Psoas muscle (tissue), 8 donors: ENCODE results near the gene NOC2L. TPM values are rescaled to one million over a fixed set of nuclear protein-coding genes. Genes with fewer than 3 reads are reported as not detected.

ENCODE experiments used
- ATAC-seq, 4 donors: fragments of 200-7000 bp; cut with Tn5 transposase; one replicate each; pipeline ENCODE4 v1.9.1; 2020; ENCODE audit warnings: moderate library complexity in 3 of 4, mild to moderate bottlenecking in 2 of 4
- DNase-seq, 2 donors: peaks; one replicate each; pipeline ENCODE4 v3.0.0-alpha.2; 2020
- H3K27ac ChIP-seq: fragments of 200-600 bp; one replicate; pipeline ENCODE4 v1.8.0; 2022
- H3K27me3 ChIP-seq, 3 donors: fragments of 200-600 bp in 1 of 3; one replicate each; pipeline versions ENCODE4 v1.6.1 to v1.8.0; 2013 to 2022; ENCODE audit warnings: low read length in 2 of 3, mild to moderate bottlenecking in 2 of 3, moderate library complexity in 1 of 3; ENCODE audit not compliant: insufficient read depth in 3 of 3
- H3K36me3 ChIP-seq, 2 donors: fragments of 200-600 bp in 1 of 2; one replicate each; pipeline versions ENCODE4 v1.6.1 to v1.8.0; 2013 to 2022; ENCODE audit warnings: low read depth in 1 of 2, mild to moderate bottlenecking in 1 of 2, moderate library complexity in 1 of 2; ENCODE audit not compliant: insufficient read depth in 1 of 2
- H3K4me1 ChIP-seq: fragments of 200-600 bp; one replicate; pipeline ENCODE4 v1.8.0; 2022
- H3K4me3 ChIP-seq: fragments of 200-600 bp; one replicate; pipeline ENCODE4 v1.8.0; 2022; ENCODE audit warnings: mild to moderate bottlenecking
- H3K9me3 ChIP-seq: fragments of 200-600 bp; one replicate; pipeline ENCODE4 v1.8.0; 2022
- WGBS, 3 donors: extraction: QIAGEN DNeasy Blood & Tissue Kit; methylation state at CpG; one replicate each; pipeline versions ENCODE4 v1.1.6 to v1.1.7; 2013; 5-methylcytosine and 5-hydroxymethylcytosine counted together
- intact Hi-C, 2 donors: fragments of 100-400 bp; cut with DNase I; formaldehyde crosslinking; loops; one replicate each; pipeline versions ENCODE4 v1.11.0 to v1.14.2; 2022
- polyA plus RNA-seq, 3 donors: library from polyadenylated mRNA; stranded (reverse); fragments of 200-250 nt; gene quantifications; one replicate each; pipeline ENCODE4 v1.2.3, GENCODE V29; 2013
- total RNA-seq, 4 donors: library from RNA; stranded (reverse); fragmentation: NEBNext Ultra II Directional in 2 of 4; extraction: Animal tissue kit (Norgen Biotek cat#: 25700) in 2 of 4; gene quantifications; one replicate each; pipeline versions ENCODE4 v1.2.1 to v1.2.4, GENCODE V29; 2021 to 2023
- TF ChIP-seq, protein P1 (sequence below): fragments of 200-600 bp; IDR thresholded peaks from one replicate; pipeline ENCODE4 v1.8.0; 2022; ENCODE audit warnings: antibody characterized with exemption
- donor health status: healthy with polysubstance abuse.
- donor health status: DM: no; HTN: no; CAD: no; lungs with moderate emphysema.
- donor health status: Bipolar disorder and iron deficiency.
- donor health status: healthy.
- donor health status: DM: yes; HTN: yes; CAD: no.
- donor health status: DM: no; HTN: no; CAD: no.
- donor health status: DM: no; HTN: no; CAD: no.
- donor health status: DM: yes; HTN: yes; CAD: no.

The NOC2L gene
- total and polyA plus RNA-seq, 7 donors = 61.4 to 106 (median 85.3) TPM

DNA sequence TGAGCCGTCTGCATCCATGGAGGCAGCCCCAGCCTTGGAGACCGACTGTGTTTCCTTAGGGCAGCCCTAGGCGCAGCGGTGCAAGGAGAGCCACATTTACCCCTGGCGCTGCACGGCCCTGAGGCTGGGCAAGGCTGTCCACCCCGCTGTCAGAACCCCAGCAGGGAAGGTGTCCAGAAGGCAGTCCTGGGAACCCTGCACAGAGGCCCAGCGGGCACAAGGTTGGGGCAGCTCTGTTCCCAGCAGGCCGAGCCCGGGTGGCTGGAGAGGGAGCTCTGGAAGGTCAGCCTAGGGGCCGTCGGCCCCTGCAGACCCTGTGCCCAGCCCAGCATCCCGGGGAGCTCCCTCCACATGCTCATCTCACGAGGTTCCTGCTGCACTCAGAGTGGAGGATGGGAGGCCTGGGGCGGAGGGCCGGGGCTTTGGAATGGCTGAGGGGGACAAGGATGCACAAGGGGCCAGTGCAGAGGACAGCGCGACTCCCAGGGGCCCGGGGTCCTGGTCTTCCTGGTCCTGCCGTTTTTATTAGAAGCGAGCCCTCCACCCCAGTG, 55.3 kb downstream of the NOC2L start:
- H3K4me3 ChIP-seq = peak overlapping the region; percentile 53
- intact Hi-C loops = loop anchor here in 1 of 2 donors (1.0 to 5.0 kb wide), 3 partner anchors 36 to 157 kb away; no protein-coding TSS in a partner anchor
- TF ChIP-seq, protein P1, sequence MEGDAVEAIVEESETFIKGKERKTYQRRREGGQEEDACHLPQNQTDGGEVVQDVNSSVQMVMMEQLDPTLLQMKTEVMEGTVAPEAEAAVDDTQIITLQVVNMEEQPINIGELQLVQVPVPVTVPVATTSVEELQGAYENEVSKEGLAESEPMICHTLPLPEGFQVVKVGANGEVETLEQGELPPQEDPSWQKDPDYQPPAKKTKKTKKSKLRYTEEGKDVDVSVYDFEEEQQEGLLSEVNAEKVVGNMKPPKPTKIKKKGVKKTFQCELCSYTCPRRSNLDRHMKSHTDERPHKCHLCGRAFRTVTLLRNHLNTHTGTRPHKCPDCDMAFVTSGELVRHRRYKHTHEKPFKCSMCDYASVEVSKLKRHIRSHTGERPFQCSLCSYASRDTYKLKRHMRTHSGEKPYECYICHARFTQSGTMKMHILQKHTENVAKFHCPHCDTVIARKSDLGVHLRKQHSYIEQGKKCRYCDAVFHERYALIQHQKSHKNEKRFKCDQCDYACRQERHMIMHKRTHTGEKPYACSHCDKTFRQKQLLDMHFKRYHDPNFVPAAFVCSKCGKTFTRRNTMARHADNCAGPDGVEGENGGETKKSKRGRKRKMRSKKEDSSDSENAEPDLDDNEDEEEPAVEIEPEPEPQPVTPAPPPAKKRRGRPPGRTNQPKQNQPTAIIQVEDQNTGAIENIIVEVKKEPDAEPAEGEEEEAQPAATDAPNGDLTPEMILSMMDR = no peak
- no peaks in the 10 kb centered on the region for H3K9me3 ChIP-seq
- ATAC-seq = peak in 2 of 4 donors; percentile 3 to 9
- peaks cover 5% of the 10 kb centered on the region for H3K4me1 ChIP-seq
- H3K27me3 ChIP-seq = peaks cover 0 to 46% (median 18%) of the 10 kb centered on the region in 3 donors
- WGBS, 3 donors = 65 to 85% (median 82%) methylated on average over 20 to 21 of the region's 21 CpGs
- H3K27ac ChIP-seq = no peak overlapping the region
- peak; percentile 24 to 56 for DNase-seq
- no peaks in the 10 kb centered on the region for H3K36me3 ChIP-seq

DNA sequence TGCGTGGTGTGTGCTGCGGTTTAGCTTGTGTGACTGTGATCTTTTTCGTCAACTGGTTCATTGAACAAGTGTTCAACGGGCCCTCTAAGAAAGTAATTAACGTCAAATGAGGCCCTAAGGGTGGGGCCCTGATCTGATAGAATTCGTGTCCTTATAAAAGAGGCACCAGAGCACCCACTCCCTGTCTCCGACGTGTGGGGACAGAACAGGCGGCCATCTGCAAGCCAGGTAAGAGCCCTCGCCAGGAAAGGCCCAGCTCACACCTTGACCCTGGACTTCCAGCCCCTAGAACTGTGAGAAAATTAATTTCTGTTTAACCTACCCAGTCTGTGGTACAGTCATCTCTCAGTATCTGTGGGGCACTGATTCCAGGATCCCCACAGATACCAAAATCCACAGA, 55.8 kb downstream of the NOC2L start:
- 92 to 97% (median 93%) methylated on average over 10 of the region's 10 CpGs for WGBS, 3 donors
- Histone ChIP-seq H3K9me3 (no peaks in the 10 kb centered on the region), H3K4me1 (peaks cover 5% of the 10 kb centered on the region), H3K27me3 (peaks cover 0 to 51% (median 18%) of the 10 kb centered on the region in 3 donors), H3K36me3 (no peaks in the 10 kb centered on the region), H3K27ac (no peak overlapping the region), H3K4me3 (no peak overlapping the region)
- intact Hi-C loops = loop anchor here in 1 of 2 donors (5.0 kb wide), 1 partner anchor 74 kb away; no protein-coding TSS in a partner anchor
- TF ChIP-seq, protein P1 = no peak
- no peak for ATAC-seq
- DNase-seq = no peak

DNA sequence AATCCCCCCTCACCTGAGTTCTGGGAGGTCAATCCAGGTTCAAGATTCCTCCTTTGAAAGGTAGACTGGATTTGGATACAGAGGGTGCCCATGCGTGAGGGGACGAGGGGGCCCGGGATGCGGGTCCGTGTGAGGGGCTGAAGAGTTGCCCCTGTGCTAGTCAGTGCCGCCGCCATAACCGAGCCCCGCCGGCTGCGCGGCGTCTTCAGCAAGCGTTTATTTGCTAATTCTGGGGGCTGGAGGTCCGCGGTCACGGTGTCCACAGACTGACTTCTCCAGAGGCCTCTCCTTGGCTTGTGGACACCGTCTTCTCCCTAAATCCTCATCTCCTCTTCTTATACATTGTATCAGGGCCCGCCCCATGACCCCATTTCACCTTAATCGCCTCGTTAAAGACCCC, 56.3 kb downstream of the NOC2L start:
- intact Hi-C loops = loop anchor here in 1 of 2 donors (5.0 kb wide), 1 partner anchor 74 kb away; no protein-coding TSS in a partner anchor
- TF ChIP-seq, protein P1 = no peak
- Histone ChIP-seq H3K9me3 (no peaks in the 10 kb centered on the region), H3K27me3 (peaks cover 0 to 51% (median 18%) of the 10 kb centered on the region in 3 donors), H3K4me1 (peaks cover 5% of the 10 kb centered on the region), H3K4me3 (no peak overlapping the region), H3K36me3 (no peaks in the 10 kb centered on the region), H3K27ac (no peak overlapping the region)
- 92 to 95% (median 93%) methylated on average over 21 of the region's 21 CpGs for WGBS, 3 donors
- DNase-seq (peak in 1 of 2 donors; percentile 10), ATAC-seq (no peak)

DNA sequence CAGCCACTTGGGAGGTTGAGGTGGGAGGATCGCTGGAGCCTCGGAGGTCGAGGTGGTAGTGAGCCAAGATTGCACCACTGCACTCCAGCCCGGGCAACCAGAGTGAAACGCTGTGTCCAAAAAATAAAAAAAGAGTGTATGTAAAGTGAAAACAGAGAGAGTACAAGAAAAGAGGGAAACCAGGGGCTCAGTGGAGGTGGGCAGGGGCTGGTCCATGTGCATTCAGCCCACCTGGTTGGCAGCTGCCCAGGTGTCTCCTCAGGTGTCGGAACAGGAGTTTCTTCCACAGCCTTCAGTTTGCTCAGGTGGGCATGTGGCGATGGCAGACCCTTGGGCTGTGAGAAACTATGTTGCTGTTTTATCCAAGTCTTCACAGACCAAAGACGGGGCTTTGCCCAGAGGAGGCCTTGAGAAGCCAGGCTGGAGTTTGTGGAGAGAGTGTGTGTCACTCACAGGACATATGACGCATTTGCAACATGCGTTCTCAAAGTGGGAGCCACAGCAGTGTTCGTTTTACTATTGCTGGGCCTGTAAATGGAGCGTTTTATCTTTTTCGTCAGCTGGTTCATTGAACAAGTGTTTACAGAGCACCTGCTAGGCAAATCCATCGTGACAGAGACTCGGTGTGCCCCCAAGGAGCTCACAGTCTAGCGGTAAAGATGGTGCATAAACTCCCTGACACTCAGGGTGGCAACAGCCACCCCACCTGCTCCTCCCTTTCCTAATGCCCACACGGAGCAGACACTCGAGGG, 57.8 kb downstream of the NOC2L start:
- intact Hi-C loops = loop anchor here in 1 of 2 donors (5.0 kb wide), 1 partner anchor 76 kb away; no protein-coding TSS in a partner anchor
- no peaks in the 10 kb centered on the region for H3K9me3 ChIP-seq
- H3K27ac ChIP-seq = no peak overlapping the region
- peaks cover 0 to 53% (median 18%) of the 10 kb centered on the region in 3 donors for H3K27me3 ChIP-seq
- 69 to 75% (median 71%) methylated on average over 18 of the region's 18 CpGs for WGBS, 3 donors
- DNase-seq = peak in 1 of 2 donors; percentile 25
- H3K36me3 ChIP-seq = no peaks in the 10 kb centered on the region
- ATAC-seq = no peak
- H3K4me3 ChIP-seq = no peak overlapping the region
- TF ChIP-seq, protein P1 = no peak
- H3K4me1 ChIP-seq = peaks cover 5% of the 10 kb centered on the region
